GM21447 (cell line): ENCODE measurements around the gene WASF2.

Experiments used
- ATAC-seq: cut with Tn5 transposase; IDR thresholded peaks from one replicate; pipeline ENCODE4 v1.9.1; 2021; ENCODE audit not compliant: unreplicated experiment

The WASF2 gene

GRCh38 chr1:27361553-27361952 is 128.4 kb downstream of the WASF2 start:
- no peak for ATAC-seq

GRCh38 chr1:27361044-27361402 is 128.9 kb downstream of the WASF2 start:
- no peak for ATAC-seq

- ATAC-seq = no peak
Observed at GRCh38 chr1:27360159-27361043, 129.6 kb downstream of the WASF2 start.

GRCh38 chr1:27359822-27360158 is 130.2 kb downstream of the WASF2 start:
- ATAC-seq = no peak

GRCh38 chr1:27358928-27359313 is 131.0 kb downstream of the WASF2 start:
- no peak for ATAC-seq

- ATAC-seq = no peak
Observed at GRCh38 chr1:27358038-27358927, 131.7 kb downstream of the WASF2 start.

GRCh38 chr1:27357281-27358037 is 132.5 kb downstream of the WASF2 start:
- no peak for ATAC-seq

GRCh38 chr1:27356619-27357280 is 133.2 kb downstream of the WASF2 start:
- ATAC-seq = no peak

GRCh38 chr1:27356277-27356618 is 133.7 kb downstream of the WASF2 start:
- no peak for ATAC-seq

GRCh38 chr1:27355683-27356082 is 134.3 kb downstream of the WASF2 start:
- no peak for ATAC-seq
